HG03025 (cell line): ENCODE measurements around the gene ADCY1.

ENCODE experiments used
- ATAC-seq: cut with Tn5 transposase; IDR thresholded peaks from one replicate; pipeline ENCODE4 v1.9.1; 2021; ENCODE audit warnings: mild to moderate bottlenecking, moderate library complexity; ENCODE audit not compliant: unreplicated experiment, low FRiP score

Gene ADCY1

DNA sequence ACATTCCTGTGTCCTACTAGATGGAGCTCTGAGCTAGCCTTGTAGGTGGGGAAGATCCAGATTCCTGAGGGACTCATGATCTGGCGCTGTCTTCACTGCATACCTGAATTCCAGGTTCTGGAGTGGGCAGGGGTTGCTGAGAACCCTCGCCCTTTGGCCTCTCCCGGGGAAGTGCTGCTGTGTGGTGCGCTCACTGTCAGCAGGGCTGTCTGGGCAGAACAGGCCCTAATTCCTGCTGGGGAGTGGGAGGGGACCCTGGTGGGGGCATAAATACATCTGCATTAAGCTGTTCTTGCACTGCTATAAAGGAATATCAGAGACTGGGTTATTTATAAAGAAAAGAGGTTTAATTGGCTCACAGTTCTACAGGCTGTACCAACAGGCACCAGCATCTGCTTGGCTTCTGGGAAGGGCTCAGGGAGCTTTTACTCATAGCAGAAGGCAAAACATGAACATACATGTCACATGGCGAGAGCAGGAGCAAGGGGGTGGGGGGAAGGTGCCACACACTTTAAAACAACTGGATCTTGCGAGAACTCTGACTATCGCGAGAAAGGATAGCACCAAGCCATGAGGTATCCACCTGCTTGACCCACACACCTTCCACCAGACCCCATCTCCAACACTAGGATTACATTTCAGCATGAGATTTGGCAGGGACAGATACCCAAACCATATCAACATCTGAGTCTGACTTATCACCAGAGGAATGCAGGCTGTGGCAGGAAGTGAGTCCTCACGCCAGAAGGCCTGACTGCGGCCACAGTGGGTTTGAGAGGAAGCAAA lies 115.0 kb downstream of the ADCY1 start:
- no peak for ATAC-seq

DNA sequence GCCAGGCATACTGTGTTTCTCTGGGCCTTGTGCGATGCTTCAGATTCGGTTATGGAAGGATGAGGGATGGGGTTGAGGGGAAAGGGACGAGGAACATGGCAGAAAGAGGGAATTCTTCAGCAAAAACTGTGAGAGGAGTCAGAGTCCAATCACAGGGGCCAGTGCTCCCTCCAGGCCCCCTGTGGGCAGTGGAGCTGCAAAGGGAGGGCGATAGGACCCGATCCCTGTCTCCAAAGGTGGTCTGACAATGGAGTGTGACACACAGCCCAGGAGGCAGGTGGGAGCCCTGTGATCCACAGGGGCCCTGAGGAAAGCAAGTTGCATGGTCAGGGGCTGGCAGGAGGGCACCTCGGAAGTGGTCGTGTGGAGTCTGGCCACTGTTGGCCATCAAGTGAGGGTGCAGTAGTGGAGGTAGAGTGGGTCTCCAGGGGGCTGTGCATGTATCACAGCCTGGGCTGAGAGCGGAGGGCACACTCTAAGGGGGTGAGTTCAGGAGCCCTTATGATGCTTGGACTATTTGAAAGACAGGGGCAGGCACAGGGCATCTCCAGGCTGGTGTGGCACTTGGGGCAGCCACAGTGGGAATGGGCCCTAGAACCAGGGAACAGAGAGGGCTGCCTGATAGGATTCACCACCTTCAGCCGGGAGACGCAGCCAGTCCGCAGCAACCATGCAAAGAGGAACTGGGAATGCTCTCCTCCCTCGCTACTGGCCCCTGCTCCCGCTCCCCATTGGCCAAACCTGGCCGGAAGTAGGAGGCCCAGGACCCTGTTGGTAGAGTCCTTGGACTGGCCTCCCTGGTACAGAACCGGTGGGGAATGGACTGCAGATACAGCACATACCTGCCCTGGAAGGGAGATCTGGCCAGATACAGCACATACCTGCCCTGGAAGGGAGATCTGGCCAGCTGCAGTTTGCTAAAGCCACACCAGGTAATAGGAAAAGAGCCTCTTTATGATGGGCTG lies 115.9 kb downstream of the ADCY1 start:
- no peak for ATAC-seq

DNA sequence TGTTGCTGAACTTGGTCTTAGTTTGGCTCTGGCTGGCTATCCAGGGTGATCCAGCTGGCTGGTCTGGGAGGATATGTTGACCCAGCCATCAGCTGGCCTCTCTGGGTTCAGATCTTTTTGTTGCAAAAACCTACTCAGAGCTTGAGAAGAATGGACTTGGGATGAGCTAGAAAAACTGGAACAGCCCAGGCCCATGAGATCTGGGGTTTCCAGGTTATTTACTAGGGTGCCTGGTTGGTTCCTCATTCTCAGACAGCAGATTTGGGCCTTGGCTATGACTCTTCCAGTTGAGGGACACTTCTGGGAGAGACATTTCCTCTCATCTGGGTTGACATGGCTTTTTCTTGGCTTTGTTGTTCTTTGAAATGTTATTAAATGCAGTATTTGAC lies 116.6 kb downstream of the ADCY1 start:
- no peak for ATAC-seq

DNA sequence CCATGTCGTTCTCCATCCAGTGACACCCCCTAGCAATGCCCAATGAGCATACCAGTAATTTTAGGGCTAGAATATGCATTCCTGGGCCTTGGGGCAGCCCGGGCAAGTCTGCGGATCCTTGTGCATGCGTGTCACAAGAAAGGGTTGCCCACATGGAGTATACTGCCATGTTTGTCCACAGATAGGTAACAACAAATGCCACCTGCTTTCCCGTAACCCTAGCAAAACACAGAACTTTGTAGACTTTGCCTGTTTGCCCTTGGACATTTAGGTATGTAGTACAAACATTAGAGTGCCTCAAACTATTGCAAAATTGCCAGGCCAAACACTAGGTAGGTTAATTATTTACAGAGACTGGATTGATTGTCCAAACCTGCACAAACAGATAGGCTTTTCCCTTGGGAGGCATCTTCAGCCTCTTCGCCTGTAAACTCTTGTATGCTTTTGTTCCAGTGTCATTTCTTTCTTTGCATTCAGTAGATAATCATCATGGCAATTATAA lies 117.0 kb downstream of the ADCY1 start:
- ATAC-seq, result no peak

DNA sequence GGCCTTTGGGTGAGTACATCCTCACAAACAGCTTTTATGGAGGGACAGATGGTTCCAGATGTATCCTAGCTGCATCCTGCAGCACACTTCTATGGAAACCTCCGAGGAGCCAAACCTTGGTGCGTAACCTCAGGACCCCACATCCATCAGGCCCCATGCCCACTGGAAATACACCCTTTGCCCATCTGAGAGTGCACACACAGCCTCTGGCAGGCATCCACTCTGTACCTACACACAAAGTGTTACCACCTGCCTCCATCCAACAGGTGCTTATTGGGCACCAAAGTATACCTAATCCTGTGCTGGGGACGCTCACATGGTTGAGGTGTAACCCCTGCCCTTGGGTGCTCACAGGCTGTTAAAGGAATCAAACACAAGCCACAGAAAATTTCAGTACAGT lies 117.9 kb downstream of the ADCY1 start:
- ATAC-seq, result no peak

DNA sequence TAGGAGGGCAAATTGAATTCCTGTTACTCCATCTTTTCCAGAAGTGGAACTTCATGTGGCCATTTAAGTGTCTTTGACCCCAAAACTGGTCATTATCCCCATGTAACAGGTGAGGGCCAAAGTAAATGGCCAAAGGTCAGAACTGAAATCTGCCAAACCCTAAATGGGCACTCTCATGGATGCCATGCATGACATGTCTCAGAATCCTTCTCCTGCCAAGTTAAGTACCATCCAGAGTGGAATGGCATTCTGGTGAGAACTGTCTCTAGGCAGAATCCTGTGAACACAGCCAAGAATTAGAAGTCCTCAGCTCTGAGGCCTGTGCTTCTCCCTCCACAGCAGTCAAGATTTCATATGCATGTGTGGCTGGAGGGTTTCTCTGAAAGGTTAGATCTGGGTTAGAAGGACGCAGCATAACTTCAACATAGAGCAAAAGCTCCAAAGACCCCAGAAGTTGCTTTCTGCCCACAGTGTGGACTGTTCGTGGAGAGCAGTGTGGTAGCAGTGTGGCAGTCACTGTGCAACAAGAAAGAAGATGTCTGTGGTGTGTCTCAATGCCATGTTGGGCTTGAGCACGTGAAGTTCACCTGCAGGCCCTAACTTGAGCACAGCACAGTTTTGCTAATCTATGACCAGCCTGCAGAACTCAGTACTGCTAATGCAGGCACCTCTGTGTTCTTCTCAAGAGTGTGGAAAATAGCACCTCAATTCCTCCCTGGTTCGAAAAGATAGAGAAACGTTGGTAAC lies 121.3 kb downstream of the ADCY1 start:
- ATAC-seq, result no peak

DNA sequence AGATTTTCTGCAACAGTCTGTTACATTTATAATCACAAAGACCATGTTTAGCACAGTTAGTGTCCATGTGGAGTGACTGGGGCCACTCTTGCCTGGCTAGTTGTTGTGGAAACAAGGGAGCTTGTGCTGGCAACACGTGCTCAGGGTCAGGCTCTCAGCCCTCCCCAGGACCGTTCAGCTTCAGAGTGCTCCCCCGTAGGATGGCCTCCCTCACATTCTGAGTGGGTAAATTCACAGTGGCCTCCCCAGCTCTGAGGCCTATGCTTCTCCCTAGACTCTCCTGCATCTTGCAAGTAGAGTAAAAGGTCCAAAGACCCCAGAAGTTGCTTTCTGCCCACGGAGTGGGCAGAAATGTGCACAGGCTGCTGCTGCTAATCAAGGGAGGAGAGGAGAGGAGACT lies 122.3 kb downstream of the ADCY1 start:
- no peak for ATAC-seq

DNA sequence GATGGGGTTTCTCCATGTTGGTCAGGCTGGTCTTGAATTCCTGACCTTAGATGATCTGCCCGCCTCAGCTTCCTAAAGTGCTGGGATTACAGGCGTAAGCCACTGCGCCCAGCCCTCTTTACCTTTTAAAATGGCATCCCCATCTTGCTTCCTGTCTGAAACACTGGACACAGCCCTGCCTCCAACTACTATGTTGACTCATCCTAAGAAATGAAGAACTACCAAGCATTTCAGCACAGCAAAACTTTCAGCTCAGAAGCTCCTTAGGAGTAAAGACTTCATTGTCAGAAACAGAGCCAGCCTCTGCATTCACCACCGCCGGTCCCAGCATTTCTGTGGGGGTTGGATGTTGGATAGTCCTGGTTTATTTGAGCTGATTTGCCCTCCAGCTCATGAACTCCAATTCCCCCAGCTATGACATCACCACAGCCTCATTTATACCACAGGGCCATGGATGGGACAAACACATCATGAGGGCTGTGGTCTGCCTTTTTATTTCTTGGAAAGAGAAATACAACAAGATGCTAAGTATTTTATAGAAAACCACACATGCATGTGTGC lies 123.5 kb downstream of the ADCY1 start:
- ATAC-seq, result no peak

DNA sequence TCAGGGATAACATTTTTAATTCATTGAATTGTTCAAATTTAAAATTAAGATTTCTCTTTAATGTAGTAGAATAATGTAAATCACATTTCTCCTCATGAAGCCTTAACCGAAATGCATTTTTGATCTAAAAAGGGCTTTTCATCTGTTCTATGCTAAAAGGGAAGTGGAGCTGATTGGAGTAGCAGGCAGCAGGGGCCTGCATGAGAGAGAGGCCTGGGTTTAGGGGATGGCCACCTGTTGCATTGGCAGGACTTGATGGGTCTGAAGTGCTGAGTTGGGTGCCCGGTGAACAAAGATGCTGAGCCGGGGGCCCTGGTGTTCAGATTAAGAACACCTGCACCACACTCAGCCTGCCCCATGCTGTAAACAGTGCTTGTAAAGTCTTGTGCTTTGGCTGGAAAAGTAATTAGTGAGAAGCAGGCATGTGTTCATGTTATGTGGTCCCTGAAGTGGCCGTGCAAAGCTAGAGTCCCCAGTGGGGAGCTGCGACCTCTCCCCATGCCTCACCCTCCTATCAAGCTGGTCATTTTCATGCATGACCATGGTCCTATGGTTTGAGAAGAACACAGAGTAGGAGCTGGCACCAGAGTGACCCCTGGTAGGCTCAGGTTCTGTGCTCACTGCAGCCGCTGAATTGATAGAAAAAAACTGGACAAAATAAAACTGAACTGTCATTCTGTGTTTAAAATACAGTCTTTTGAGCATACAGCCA lies 124.3 kb downstream of the ADCY1 start:
- ATAC-seq, result no peak

DNA sequence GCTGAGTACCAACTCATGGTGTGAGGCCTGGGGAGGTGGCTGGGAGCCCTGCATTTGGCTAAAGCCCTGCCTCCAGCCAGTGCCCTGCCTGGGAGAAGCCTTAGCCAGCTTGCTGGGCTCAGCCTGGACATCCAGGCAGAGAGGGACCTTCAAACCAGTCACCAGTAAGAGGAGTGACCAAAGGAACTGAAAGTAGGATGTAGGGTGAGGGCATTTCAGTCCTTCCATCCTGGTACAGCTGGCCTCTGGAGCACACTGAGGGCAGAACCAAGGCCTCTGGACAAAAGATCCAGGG lies 124.8 kb downstream of the ADCY1 start:
- ATAC-seq, result no peak

DNA sequence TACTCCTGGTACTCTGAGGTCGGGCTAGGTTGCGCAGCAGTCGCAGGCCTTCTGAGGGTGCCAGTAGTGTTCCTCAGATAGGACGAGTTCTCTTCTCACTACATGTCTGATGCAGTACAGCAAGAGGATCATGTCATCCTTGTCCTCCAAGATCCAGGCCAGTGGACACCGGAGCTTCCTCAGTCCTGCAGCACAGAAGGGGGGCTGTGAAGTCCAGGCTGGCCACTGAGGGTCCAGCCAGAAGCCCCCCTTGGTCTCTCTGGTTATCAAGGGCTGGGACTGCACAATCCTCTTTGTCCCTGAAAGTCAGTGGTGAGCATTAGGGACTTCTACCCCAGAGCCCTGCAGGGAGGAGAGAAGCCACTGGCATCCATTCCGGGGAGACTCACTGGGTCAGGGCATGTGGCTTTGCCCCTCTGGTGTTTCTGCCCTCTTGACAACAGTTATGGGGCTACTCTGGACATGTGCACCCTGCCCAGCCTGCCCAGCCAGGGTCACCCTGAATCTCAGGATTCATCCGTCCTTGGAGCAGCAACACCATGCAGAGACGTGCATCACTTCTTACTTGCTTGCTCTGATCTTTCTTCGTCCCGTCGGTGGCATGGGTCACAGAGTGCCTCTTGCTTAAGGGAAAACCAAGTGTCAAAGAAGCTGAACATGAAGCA lies 125.7 kb downstream of the ADCY1 start:
- no peak for ATAC-seq

DNA sequence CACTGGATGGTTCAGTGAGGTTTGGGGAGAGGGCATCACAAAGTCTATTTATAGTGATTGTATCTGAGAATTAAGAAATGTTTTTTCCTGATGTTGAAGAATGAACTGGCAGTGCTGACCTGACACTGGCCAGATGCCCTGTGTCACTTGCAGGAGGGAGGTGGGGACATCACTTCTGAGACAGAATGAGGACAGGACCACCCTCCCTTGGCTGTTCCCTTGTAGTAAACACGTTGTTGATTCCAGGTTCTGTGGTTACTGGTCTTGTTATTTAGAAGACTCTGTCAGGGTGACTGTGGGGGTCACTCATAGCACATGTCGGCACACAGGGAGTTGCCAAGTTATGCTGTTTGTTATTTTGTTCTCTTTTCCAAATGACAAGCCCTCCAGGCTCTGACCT lies 126.4 kb downstream of the ADCY1 start:
- no peak for ATAC-seq

DNA sequence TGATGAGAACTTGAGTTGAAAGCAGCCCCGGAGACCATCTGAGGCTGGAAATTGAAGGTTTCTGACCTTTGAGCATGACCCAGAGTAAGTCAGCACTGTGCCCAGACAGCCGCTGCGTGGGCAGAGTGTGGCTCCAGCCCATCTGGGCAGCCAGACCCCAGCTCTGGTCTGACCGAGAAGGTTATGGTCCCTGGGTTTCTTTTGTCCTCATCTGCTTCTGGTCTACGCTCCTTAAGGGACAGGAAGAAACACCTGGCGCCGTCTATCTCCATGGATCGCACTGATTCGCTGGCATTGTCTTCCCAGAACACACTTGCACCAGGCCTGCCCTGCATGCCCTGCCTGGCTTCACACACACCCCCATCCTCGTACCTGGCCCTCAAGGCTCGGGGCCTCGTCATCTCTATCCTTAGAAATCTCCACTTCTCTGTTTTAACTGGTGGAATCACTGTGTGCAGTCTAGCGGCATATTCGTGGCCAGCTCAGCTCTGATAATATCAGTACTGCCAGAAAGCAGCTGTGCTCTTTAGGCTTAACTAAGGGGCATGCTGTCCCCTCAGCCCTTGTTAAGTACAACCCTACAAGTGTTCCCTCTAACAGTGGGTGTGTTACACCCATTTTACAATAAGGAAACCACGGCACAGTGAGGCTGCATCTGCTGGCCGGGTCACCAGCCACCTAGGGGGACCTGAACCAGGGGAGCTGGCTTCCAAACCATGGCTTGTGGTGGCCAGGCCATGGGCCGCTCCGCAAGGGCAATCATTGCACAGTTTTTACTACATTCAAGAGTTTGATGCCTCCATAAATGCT lies 127.7 kb downstream of the ADCY1 start:
- ATAC-seq, result no peak

DNA sequence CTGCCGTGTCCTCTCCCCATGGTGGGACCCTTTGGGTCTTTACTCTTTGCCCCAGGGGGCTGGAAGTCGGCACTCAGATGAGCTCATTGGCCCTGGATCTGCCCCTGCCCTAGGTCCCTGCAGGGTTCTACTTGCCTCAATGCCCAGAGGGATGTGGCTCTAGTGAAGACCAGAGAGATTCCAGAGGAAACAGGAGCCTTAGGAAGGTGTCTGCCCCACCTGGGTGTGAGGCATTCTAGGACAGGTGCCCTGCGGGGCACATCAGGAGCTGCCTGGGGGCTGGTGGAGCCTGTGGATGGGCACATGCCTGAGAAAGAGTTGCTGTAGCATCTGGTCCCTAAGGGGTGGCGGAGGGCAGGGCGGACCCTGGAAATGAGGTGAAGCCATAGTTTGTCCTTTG lies 128.6 kb downstream of the ADCY1 start:
- ATAC-seq, result no peak

DNA sequence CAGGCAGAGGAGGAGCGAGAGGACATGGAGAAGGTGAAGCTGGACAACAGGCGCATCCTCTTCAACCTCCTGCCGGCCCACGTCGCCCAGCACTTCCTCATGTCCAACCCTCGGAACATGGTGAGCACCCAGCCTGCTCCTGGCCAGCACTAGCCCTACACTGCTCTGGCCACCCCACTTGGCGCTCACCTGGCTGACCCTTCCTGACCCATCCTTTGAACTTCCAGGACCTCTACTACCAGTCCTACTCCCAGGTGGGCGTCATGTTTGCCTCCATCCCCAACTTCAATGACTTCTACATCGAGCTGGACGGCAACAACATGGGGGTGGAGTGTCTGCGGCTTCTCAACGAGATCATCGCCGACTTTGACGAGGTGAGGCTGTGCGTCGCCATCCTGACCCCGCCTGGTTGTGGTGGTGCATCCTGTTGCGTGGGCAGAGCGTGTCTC lies 129.2 kb downstream of the ADCY1 start:
- no peak for ATAC-seq

DNA sequence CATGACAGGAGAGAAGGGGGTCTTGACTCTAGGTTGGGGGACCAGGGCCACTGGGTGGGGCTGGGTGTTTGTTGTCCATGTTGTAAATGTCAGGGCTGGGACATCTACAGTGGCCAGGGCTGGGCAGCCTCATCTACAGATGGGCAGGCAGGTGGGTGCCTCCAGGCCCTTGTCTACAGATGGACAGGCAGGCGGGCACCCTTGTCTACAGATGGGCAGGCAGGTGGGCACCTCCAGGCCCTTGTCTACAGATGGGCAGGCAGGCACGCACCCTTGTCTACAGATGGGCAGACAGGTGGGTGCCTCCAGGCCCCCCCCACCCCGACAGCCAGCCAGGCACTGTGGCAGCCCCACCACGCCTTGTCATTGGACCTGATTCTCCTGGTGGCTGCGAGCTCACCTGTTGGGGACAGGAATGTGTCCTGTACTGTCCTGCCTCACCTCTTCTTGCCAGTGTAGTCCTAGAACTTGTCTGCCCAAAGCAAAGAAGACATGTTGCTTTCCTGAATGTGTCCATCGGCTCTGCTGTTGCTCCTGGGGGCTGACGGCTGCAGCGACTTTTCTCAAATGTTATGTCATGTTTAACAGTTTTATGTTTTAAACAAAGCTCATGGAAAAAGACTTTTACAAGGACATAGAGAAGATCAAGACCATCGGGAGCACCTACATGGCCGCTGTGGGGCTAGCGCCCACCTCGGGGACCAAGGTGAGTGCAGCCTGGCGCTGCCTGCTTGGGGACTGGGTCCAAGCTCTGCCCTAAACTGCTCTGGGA lies 129.9 kb downstream of the ADCY1 start:
- no peak for ATAC-seq

DNA sequence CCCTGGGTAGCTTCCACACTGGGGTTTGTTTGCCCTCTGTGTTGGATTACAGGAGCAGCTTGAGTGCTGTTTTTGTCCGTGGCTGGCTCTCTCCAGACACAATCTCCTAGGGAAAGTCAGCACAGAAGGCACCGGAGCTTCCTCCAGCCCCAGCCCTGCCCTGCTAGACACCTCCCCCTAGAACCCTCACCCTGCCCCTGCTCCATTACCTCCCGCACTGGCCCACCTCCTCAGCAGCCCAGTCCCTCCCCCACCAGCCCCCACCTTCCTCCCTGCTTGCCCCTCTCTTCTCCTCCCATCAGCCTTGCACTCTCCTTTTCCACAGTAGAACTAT lies 130.5 kb downstream of the ADCY1 start:
- no peak for ATAC-seq
